Left cardiac atrium (tissue), 4 donors: Measurements from ENCODE around the gene RAD23B. TPM values are rescaled to one million over a fixed set of nuclear protein-coding genes. Genes with fewer than 3 reads are reported as not detected.
"Not testable (repeated sequence)": the region's sequence is repeated elsewhere in the genome, so short reads cannot be mapped to it uniquely, and the experiment has no call there.

Source experiments
- ATAC-seq, 2 donors: fragments of 200-7000 bp; cut with Tn5 transposase; one replicate each; pipeline ENCODE4 v1.9.1; 2020; ENCODE audit warnings: mild to moderate bottlenecking in 2 of 2, moderate library complexity in 2 of 2
- DNase-seq: peaks from one replicate; pipeline ENCODE4 v3.0.0-alpha.2; 2020
- intact Hi-C, 2 donors: fragments of 100-400 bp; cut with DNase I; formaldehyde crosslinking; loops; one replicate each; pipeline versions ENCODE4 v1.14.1 to v1.15.1; 2022 to 2023
- long read RNA-seq: library from polyadenylated mRNA; unstranded; transcript quantifications from one replicate; pipeline ENCODE4 v2.0.0, GENCODE V29; 2021
- total RNA-seq, 2 donors: library from RNA; stranded (reverse); fragmentation: NEBNext Ultra II Directional; extraction: Animal tissue kit (Norgen Biotek cat#: 25700); gene quantifications; one replicate each; pipeline ENCODE4 v1.2.1, GENCODE V29; 2021
- donor health status: DM: no; HTN: yes; CAD: no.
- donor health status: DM: no; HTN: yes; CAD: no; lungs with severe emphysema.
- donor health status: DM: yes; HTN: yes; CAD: no.
- donor health status: Dilated cardiomyopathy.

Gene RAD23B
- total RNA-seq: 10 to 100 TPM; 87.6 to 88.7 TPM
- long read RNA-seq, partial matches to known transcripts: 0 of 5 reads
- long read RNA-seq, other reads (novel, unspliced or antisense): 5 of 5 reads

- intact Hi-C loops: no loop called here
- ATAC-seq (peak; percentile 97 to 98), DNase-seq (peak; percentile 99)
Measured at GRCh38 chr9:107282759-107283622, at the start of gene RAD23B. Gene RAD23B, plus strand, starts transcription at chr9:107283279. Its CDS starts 351 bp downstream, at chr9:107283630.

GRCh38 chr9:107235765-107236442 lies 47.2 kb upstream of the RAD23B start:
- intact Hi-C loops: loop anchor here (5.0 kb wide), 1 partner anchor 106 kb away; no protein-coding TSS in a partner anchor
- DNase-seq (no peak), ATAC-seq (no peak)

DNA sequence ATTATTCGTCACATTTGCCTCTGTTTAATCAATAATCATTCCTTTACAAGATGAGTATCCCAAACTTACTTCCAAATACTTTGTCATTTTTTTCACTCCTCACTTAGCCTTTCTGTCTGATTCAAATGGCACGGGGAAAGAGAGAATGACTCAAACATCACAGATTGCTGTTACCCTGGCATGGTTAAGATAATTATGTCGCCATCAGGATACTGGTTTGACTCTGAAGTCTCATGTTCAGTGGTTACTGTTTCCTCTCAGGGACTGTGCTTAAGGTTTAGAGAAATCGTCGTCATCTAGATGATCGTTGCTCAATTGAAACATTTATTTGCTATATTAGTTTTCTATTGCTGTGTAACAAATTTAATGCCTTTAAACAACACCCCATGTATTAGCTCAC lies 45.2 kb upstream of the RAD23B start:
- no peak for ATAC-seq
- no peak for DNase-seq
- intact Hi-C loops: loop anchor here (5.0 kb wide), 1 partner anchor 104 kb away; no protein-coding TSS in a partner anchor

DNA sequence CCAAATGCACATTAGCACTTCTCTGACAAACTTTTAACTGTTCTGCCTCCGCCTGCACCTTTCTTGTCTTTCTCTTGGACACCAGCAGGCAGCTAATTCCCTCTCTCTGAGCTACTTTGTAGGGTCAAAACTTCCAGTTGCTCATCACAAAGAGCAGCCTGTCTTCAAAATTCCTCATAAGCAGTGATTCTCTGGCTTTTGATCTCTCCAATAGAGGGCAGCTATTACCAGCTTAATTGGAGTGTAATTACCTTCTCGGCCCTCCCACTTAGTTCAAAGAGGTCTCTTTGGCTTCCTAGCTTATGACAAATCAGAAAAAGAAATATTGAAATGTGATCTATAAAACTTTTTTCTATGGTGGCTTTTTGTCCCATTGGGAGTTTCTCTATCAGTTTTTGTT lies 43.6 kb upstream of the RAD23B start:
- DNase-seq (no peak), ATAC-seq (peak; percentile 57 to 67)
- intact Hi-C loops: loop anchor here (5.0 kb wide), 1 partner anchor 103 kb away; no protein-coding TSS in a partner anchor

GRCh38 chr9:107240260-107240659 lies 42.8 kb upstream of the RAD23B start:
- no peak for ATAC-seq
- intact Hi-C loops: no loop called here
- DNase-seq: no peak

DNA sequence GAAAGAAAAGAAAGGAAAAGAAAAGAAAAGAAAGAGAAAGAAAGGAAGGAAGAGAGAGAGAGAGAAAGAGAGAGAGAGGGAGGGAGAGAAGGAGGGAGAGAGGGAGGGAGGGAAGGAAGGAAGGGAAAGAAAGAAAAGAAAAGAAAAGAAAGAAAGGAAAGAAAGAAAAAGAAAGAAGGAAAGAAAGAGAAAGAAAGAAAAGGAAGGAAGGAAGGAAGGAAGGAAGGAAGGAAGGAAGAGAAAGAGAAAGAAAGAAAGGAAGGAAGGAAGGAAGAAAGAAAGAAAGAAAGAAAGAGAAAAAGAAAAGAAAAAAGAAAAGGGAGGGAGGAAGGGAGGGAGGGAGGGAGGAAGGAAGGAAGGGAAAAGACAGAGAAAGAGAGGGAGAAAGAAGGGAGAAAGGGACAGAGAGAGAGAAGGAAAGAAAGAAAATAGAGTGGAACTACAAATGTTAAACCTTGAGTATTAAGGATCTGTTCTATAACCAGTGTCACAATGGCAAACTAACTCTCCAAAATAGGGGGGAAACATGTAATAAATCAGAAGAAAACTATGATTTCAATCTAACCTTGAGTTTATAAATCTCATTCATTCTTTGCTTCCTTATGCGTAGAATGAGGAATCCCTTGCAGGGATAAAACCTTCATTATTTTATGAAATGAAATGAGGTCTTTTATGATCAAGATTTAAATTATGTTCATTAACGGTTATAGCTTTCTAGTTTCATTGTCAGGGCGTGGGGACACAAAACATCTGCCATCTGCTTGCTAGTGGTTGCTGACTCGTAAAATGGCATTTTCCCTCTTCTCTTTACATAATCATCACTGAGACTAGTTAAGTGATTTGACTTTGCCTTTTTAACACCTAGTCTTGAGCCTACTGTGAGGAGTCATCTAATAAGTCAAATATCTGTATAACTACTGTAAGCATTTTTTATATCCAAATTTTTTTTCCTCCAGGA lies 40.7 kb upstream of the RAD23B start:
- DNase-seq: no peak
- intact Hi-C loops: no loop called here
- no peak for ATAC-seq

DNA sequence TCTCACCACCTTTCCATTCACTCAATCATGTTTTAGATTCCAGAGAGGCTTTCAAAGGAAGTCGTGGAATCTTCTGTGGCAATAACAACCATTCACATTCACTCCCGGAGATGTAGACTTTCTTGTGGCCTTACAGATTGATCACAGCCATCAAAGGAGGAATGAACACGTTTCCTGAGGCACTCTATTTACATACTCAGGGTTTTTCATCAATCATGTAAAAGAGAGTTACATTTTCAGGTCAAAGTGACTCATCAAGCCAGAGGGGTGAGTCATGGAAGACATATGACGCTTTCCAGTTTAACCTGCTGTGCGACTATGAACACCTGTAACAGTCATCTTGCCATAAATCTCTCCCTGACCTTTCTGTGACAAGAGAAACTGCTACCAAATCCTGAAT lies 39.3 kb upstream of the RAD23B start:
- ATAC-seq: no peak
- DNase-seq: no peak
- intact Hi-C loops: no loop called here

GRCh38 chr9:107246259-107247254 lies 36.5 kb upstream of the RAD23B start:
- DNase-seq (no peak), ATAC-seq (no peak)
- intact Hi-C loops: no loop called here

GRCh38 chr9:107248714-107249113 lies 34.4 kb upstream of the RAD23B start:
- no peak for ATAC-seq
- DNase-seq: no peak
- intact Hi-C loops: no loop called here

DNA sequence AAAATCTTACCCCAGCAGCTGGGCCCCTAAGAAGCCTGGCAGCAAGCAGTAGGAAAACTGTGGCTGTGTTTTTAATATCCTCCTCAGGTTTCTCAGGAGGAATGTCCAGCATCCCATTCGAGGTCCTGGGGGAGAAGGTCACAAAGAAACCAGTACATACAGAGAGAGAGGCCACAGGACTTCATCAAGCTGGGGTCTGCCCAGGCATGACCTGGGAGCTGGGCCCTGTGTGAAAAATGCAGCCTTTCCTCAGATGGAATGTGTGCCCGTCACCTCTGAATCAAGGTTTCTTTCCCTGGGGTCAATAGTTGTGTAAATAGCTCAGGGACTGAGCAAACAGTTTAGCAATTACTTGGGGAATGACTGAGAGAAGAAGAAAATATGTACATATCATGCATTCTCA lies 33.9 kb upstream of the RAD23B start:
- DNase-seq (no peak), ATAC-seq (no peak)
- intact Hi-C loops: no loop called here

GRCh38 chr9:107249665-107250285 lies 33.3 kb upstream of the RAD23B start:
- ATAC-seq (no peak), DNase-seq (no peak)
- intact Hi-C loops: no loop called here

DNA sequence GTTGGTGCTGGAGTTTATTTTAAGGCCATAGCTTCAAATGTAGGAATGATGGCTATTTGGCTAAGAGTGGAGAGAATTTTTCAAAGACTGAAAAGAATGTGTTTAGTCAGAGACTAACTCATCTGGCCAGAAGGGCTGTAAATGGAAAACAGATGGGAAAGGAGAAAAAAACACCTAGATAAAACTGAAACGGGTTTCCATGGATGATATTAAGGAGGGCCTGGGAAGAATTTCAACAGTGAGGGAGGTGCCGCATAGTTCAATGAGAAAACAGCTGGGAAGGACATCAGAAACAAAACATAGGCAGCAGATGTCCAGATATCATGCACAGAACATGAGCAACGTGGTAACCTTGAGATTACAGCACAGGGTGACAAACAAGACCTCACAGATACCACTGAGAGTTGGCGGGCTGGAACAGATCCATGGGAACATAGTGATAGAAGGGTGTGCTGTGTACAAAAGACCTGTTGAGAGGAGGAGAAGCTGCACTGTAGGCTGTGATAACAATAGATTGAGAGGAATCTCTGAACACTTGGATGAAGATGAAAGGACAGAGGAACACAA lies 31.2 kb upstream of the RAD23B start:
- peak; percentile 46 for DNase-seq
- peak; percentile 89 to 96 for ATAC-seq
- intact Hi-C loops: no loop called here

DNA sequence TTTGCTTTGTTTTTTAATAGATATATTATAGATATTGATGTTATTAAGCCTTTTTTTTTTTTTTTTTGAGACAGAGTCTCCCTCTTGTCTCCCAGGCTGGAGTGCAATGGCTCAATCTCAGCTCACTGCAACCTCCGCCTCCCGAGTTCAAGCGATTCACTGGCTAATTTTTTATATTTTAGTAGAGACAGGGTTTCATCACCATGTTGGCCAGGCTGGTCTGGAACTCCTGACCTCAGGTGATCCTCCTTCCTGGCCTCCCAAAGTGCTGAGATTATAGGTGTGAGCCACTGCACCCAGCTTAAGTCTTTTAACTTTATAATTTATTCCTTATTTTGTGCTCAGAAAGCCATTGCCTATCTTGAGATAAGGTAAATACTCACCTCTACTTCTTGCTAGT lies 24.2 kb upstream of the RAD23B start:
- ATAC-seq (no peak), DNase-seq (no peak)
- intact Hi-C loops: no loop called here

GRCh38 chr9:107259751-107260313 lies 23.2 kb upstream of the RAD23B start:
- ATAC-seq, intact Hi-C loops, DNase-seq: not testable (repeated sequence)

GRCh38 chr9:107260437-107261081 lies 22.5 kb upstream of the RAD23B start:
- intact Hi-C loops: no loop called here
- no peak for DNase-seq

DNA sequence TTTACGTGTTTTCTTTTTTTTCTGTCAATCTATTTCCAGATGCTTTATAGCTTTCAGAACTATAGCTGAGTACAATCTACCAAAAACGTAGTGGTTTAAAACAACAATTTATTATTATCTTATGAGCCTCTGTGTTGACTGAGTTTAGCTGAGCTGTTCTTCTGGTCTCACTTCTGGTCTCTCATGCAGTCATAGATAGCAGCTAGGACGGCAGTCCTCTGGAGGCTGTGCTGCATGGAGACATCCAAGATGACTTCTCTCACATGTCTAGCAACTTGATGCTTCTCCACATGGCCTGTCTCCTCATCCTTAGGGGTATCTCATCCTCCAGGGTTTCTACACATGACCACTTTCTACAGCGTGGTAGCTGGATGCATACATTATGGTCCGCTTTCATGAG lies 22.0 kb upstream of the RAD23B start:
- ATAC-seq (no peak), DNase-seq (no peak)
- intact Hi-C loops: no loop called here

More at GRCh38 chr9:107260437-107261081, 22.5 kb upstream of the RAD23B start:
- no peak for ATAC-seq
